ENCODE measurements around the gene KRTAP10-2.

- TF ChIP-seq POLR2A (IDR thresholded peaks at IDR 0.05; ENCODE audit: low read depth, low read length) (no peak), POLR2AphosphoS5 (IDR thresholded peaks at IDR 0.05; ENCODE audit: low read depth, low read length) (no peak)
These were observed 39.0 kb upstream of the KRTAP10-2 start for GRCh38 chr21:44590311-44590721.

All from GM12891 (cell line).